NCI-H2227 treated with DMSO at 0.1 percent for 48 hours (cell line): ENCODE measurements around the gene AIPL1.

Experiments used
- DNase-seq: peaks from one replicate; lab custom pipeline; 2025; lab: John Stamatoyannopoulos, UW

Gene AIPL1

GRCh38 chr17:6450926-6451832 is 16.3 kb upstream of the AIPL1 start:
- no peak for DNase-seq

GRCh38 chr17:6449307-6449706 is 14.4 kb upstream of the AIPL1 start:
- no peak for DNase-seq

DNA sequence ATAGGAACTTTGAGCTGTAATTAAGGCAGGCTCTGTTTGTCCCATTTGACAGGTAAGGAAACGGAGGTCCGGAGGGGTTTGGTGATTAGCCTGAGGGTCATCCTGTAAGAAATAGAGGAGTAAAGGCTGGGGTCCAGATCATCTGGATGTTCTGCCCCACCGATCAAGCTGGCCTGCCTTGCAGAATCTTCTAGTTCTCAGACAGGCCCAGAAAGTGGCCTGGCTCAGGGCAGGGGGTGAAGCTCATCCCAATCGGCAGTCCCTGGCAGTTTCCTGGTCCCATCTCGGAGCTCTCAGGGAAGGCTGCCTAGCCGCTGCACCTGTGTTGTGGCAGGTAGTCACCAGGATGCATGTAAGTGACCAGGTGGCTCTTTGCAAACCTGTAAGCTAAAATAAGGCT is 13.6 kb upstream of the AIPL1 start:
- no peak for DNase-seq

DNA sequence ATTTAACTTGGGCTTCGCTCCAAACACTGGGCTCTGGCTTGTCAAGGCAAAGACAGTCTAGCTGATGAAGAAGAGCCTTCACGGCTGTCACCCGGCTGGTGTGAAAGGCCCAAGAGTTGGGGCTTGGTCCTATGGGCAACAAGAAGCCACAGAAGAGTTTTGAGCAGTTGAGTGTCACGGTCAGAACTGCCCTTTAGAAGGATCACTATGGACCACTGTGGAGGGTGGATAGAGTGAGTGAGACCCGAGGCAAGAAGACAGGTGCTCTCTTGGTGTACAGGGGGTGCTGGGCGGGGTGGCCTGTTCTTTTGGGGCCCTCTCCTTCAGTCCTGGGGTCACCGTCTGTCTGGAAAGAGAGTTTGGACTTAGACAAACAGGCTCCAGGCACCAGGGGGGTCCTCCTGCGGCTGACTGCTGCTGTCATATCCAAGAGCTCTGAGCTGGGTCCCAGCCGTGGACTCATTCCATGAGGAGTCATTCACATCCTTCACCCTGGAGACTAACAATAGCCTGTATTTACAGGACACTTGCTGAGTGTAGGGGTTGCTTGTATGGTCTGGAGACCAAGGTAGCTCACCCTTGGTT is 11.7 kb upstream of the AIPL1 start:
- DNase-seq = no peak

DNA sequence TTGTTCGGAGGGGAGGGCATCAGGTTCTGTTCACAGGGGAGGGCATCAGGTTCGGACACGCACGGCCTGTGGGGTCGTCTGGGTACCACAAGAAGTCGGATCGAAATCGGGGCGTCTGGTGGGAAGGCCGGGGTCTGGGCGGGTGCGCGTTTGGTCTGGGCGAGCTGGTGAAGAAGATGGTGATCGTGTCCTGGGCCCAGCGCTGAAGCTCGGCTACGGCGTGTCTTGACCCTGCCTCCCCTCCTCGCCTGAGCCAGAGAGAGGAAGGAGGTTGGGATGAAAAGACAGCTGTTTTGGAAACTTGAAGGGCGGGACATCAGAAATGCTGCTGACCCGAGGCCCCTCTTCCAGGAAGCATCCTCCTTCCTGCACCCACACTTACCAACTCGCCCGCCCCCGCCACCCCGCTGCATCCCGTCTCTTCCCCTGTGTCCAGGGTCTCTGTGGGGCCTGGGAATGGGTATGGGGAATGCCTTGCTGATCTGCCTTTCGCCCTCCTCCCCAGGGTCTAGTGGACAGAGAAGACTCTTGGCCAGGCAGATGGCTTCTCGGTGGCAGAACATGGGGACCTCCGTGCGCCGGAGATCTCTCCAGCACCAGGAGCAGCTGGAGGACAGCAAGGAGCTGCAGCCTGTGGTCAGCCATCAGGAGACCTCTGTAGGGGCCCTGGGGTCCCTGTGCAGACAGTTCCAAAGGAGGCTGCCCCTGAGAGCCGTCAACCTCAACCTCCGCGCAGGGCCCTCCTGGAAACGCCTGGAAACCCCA is 9.8 kb upstream of the AIPL1 start:
- DNase-seq = no peak

DNA sequence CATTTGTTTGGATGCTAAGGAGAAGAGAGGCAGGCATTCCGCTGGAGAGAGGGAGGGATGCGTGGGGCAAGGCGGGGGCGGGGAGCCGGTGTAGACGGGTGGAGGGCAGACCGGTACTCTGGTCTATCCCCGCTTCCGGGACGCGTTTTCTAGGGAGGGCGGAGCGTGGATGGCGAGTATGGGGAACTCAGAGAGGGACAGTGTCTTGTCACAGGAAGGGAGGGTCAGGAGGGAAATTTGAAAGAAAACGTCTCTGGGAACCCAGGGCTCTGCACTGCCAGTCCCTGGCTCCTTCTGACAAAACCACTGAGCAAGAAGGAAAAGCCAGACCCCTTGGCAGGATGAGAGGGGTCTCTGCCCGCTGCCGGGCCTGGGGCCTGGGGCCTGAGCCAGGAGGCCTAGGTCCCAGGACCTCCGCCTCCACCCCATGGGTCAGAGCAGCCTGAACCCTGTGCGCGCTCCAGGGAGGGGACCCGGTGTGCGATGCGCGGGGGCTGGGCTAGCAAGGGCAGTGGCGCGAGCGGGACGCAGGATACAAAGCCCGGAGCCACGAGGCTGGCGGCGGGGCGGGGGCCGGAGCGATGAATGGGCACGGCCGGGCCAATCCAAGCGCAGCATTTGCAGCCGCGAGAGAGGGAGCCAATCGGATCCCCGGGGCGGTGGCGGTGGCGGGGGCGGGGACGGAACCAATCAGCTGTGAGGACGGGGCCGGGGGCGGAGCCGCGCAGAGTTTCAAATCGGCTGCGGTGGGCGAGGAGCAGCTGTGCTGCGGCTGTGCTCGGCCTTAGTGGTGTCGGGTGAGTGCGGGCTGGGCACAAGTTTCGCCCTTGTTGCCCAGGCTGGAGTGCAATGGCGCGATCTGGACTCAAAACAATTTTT is 9.0 kb upstream of the AIPL1 start, which contains the start of gene PIMREG:
Gene PIMREG (plus strand): TSS at position 764 of the 879 bp plus-strand sequence. CDS start 656 bp downstream, outside the sequence.
- peak; percentile 88 for DNase-seq

DNA sequence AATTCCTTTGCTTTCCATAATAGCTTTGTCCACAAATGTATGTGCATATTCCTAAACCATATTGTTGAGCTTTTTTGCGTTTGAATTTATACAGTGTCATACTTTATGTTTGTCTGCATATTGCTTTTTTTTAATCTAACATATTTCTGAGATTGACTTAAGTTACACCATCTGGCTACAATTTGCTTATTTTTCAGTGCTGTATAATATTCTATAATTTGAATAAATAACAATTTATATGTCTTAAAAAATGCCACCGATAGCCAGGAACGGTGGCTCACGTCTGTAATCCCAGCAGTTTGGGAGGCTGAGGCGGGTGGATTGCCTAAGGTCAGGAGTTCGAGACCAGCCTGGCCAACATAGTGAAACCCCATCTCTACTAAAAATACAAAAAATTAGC is 7.9 kb upstream of the AIPL1 start:
- no peak for DNase-seq

GRCh38 chr17:6439951-6440350 is 5.0 kb upstream of the AIPL1 start:
- peak; percentile 25 for DNase-seq

GRCh38 chr17:6437956-6438355 is 3.0 kb upstream of the AIPL1 start:
- DNase-seq = no peak

- DNase-seq = no peak
These were observed 2.5 kb upstream of the AIPL1 start for GRCh38 chr17:6437466-6437865.

DNA sequence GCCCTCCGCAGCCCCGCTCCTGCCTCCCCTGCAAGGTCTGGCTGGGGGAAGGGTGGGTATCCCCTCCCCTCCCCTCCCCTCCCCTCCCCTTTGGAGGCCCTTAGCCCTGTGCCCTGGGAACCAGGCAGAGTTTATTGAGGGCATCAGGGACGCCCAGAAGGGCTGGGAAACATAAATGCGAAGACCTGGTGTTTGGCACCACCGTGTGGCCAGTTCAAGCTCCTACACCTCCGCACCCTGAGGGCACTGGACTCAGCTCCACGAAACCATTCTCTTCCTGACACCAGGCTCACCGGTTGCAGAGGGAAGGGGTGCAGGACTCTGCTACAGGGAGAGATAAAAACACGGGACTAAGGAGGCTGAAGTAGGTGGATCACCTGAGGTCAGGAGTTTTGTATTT is 1.0 kb upstream of the AIPL1 start:
- peak; percentile 19 for DNase-seq

GRCh38 chr17:6430769-6431168 is 4.2 kb downstream of the AIPL1 start:
- no peak for DNase-seq

DNA sequence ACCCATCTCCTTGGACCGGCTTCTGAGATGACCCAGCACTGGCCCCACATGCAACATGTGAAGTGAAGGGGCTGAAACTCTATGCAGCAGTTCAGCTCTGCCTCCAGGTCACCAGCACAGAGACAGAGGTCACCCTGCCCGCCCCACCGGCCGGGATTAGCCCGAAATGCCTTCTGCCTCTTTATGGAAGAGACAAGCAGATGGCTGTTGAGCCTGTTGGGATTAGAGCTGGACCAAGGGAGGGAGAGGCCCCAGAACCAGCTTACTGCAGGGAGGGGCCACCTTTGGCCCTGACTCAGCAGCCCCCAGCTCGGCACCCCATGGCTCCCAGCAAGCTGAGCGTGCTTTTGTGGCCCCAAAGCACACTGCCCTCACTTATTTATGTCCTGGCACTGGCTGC is 5.7 kb downstream of the AIPL1 start:
- DNase-seq = no peak

DNA sequence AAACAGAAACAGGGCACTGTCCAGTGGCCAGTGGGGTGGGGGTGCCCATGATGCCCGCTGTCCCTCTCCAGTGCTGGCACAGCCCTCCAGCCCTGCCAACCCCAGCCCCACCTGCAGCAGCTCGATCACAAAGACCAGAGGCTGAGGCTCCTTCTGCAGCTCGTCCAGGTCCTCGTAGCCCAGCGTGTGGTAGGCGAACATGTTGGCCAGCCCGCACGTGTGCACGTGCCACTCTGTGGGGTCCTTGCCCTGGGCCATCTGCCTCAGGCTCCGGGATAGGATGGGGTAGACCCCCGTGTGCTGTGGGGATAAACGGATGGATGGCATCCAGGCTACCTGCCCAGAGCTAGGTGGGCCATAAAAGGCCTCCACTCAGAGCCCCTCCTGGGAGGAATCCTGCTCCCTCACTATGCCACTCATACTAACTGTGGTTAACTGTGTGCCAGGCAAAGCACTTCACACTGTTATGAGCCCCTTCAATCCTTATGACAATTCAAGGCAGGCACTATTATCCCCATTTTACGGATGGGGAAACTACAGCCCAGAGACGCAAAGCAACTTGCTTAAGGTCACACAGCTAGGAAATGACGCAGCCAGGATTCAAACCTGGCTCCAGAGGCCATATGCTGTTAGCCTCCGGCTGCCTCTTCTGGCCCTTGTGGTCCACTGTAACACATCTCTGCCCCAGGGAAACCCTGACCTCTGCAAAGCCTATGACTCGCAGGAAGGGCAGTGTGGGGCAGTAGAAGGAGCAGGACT is 6.5 kb downstream of the AIPL1 start:
- DNase-seq = no peak

DNA sequence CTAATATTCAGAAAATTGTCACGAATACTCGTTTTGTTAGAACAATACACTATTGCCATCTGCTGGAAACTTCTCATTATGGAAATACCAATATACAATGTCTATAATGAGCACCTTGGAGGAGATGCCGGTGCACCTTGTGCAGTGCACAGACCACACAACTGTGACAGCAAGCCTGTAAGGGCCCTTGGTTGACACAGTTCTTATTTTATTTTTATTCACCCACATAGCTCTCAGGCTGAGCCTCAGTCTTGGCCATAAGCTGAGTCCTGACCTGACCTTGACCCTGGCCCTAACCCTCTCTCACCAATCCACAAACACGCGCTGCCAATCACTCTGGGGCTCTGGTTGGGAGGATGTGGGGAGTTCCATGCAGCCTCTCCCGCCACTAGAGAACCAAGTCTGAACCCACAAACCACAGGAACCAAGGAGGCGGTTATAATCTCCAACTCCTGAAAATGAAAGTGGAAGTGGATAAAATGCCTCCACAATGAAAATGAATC is 7.6 kb downstream of the AIPL1 start:
- no peak for DNase-seq

- DNase-seq = no peak
These were observed 8.4 kb downstream of the AIPL1 start for GRCh38 chr17:6426356-6427101.

DNA sequence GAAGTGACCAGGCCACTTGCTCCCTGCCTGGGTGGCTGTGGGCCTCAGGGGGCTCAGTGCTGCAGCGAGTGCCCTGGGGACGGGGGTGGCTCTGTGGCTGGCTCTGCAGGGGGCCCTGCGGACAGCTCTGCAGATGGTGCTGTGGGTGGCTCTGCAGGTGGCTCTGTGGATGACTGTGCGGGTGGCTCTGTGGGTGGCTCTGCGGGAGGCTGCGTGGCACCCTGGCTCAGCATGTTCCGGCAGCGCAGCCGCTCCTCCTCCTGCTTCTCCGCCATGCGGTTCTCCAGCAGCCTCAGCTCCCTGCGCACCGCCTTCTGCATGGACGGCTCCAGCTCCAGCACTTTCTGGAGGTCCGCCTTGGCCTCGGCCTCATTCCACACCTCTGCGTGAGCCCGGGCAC is 9.5 kb downstream of the AIPL1 start:
- DNase-seq = no peak

DNA sequence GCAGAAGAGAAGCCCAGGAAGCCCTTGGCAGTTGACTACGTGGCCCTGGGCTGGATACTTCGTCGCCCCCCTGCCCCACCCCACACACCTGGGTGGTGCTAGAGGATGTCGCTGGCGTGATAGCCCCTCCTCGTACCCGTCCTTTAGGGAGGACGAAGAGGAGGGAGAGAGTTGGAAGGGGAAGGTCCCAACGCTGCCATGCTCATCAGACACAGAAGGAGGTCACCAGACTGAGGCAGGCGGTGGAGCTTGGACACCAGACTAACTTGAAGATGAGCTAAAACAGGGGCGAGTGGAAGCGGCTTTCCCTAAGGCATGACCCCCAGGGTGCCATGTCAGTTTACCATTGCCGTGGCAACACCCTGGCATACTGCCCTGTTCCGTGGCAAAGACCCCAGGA is 11.0 kb downstream of the AIPL1 start:
- no peak for DNase-seq

DNA sequence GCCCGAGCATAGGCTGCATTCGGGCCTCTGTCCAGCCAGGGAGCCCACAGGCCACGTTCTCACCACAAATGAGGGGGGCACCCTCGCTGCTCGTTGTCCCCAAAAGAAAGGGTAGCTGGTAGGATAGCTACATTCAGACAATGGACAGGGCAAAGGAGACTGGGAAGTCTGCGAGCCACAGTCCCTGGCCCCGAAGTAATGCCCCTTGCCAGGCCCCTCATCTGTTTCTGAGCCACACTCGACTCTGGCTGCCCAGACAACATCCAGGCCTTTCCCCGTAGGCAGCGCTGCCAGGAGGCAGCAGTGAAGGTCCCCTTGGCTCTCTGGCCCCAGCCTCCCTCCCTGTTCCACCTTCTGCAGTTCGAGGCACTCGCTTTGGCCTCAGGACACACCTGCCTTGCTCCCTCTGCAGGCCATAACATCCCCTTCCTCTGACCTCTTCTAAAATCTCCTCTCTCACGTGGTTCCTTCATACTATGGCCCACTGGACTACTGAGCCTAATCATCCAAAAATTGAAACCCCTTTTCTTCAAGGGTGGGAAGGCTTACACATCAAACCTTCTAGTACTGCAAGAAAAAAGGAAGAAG is 12.2 kb downstream of the AIPL1 start:
- no peak for DNase-seq
